ENCODE measurements around the gene INSYN2B.

INSYN2B gene

GRCh38 chr5:169950333-169950732 is 30.0 kb downstream of the INSYN2B start:
- Histone ChIP-seq H3K27me3 (ENCODE audit: control insufficient read depth, insufficient read depth, low read length) (no peaks in the 10 kb centered on the region), H3K27ac (ENCODE audit: low read depth, low read length) (no peak overlapping the region), H3K9me3 (ENCODE audit: control insufficient read depth, insufficient read depth, low read depth, low read length) (no peaks in the 10 kb centered on the region), H3K4me3 (ENCODE audit: low read depth, low read length) (no peak overlapping the region), H3K9ac (ENCODE audit: low read length) (no peak overlapping the region), H3K4me1 (ENCODE audit: control insufficient read depth, insufficient read depth, low read length) (peaks cover 9% of the 10 kb centered on the region), H3K36me3 (ENCODE audit: control insufficient read depth, insufficient read depth, low read length) (no peaks in the 10 kb centered on the region)

- H3K4me1 ChIP-seq (ENCODE audit: control insufficient read depth, insufficient read depth, low read length): peaks cover 9% of the 10 kb centered on the region
- H3K36me3 ChIP-seq (ENCODE audit: control insufficient read depth, insufficient read depth, low read length): no peaks in the 10 kb centered on the region
- H3K27me3 ChIP-seq (ENCODE audit: control insufficient read depth, insufficient read depth, low read length): no peaks in the 10 kb centered on the region
- H3K27ac ChIP-seq (ENCODE audit: low read depth, low read length): no peak overlapping the region
- H3K9me3 ChIP-seq (ENCODE audit: control insufficient read depth, insufficient read depth, low read depth, low read length): no peaks in the 10 kb centered on the region
- no peak overlapping the region for H3K9ac ChIP-seq (ENCODE audit: low read length)
- no peak overlapping the region for H3K4me3 ChIP-seq (ENCODE audit: low read depth, low read length)
These were observed 33.5 kb downstream of the INSYN2B start for GRCh38 chr5:169946743-169947295.

- no peak overlapping the region for H3K27ac ChIP-seq (ENCODE audit: low read depth, low read length)
These were observed 34.4 kb downstream of the INSYN2B start for GRCh38 chr5:169945831-169946261.

DNA sequence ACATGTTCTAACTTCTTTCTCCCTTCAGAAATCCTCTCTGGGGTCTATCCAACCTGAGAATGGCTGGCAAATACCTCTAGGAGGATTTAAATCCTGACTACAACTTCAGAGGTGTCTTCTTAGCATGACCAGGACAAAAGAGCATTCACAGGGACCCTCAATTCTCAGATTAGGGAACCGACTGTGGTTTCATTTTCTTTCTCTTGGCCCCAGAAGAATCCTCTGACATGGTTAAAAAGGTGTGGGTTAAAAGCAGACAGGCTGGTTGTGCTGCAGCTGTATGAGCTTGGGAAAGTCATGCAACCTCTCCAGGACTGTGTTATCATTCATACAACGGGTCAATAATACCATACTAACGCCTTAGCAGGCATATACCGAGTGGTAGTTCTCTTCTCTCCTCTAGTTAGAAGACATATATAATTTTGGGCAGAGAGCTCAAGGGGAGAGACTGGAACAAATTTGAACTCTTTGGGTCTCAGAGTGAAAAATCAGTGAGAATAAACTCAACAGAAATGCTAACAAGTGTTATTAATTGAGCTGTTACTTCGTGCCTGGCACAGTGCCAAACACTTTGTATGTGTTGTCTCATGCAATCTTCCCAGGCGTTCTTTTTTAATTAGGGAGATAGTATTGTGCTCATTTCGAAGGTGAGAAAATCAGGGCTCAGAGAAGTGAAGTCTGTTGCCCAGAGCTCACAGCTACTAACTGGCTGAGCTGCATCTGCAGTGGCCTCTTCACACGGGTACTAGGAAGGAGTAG is 35.2 kb downstream of the INSYN2B start:
- Histone ChIP-seq H3K4me3 (ENCODE audit: low read depth, low read length) (no peak overlapping the region), H3K27me3 (ENCODE audit: control insufficient read depth, insufficient read depth, low read length) (no peaks in the 10 kb centered on the region), H3K36me3 (ENCODE audit: control insufficient read depth, insufficient read depth, low read length) (no peaks in the 10 kb centered on the region), H3K4me1 (ENCODE audit: control insufficient read depth, insufficient read depth, low read length) (peaks cover 9% of the 10 kb centered on the region), H3K9me3 (ENCODE audit: control insufficient read depth, insufficient read depth, low read depth, low read length) (no peaks in the 10 kb centered on the region), H3K27ac (ENCODE audit: low read depth, low read length) (no peak overlapping the region), H3K9ac (ENCODE audit: low read length) (no peak overlapping the region)

More at GRCh38 chr5:169945831-169946261, 34.4 kb downstream of the INSYN2B start:
- H3K9me3 ChIP-seq (ENCODE audit: control insufficient read depth, insufficient read depth, low read depth, low read length): no peaks in the 10 kb centered on the region
- H3K4me1 ChIP-seq (ENCODE audit: control insufficient read depth, insufficient read depth, low read length): peaks cover 9% of the 10 kb centered on the region
- no peak overlapping the region for H3K4me3 ChIP-seq (ENCODE audit: low read depth, low read length)
- no peaks in the 10 kb centered on the region for H3K27me3 ChIP-seq (ENCODE audit: control insufficient read depth, insufficient read depth, low read length)
- no peak overlapping the region for H3K9ac ChIP-seq (ENCODE audit: low read length)
- H3K36me3 ChIP-seq (ENCODE audit: control insufficient read depth, insufficient read depth, low read length): no peaks in the 10 kb centered on the region

GRCh38 chr5:169944115-169944514 is 36.2 kb downstream of the INSYN2B start:
- no peaks in the 10 kb centered on the region for H3K9me3 ChIP-seq (ENCODE audit: control insufficient read depth, insufficient read depth, low read depth, low read length)
- no peak overlapping the region for H3K4me3 ChIP-seq (ENCODE audit: low read depth, low read length)
- no peaks in the 10 kb centered on the region for H3K36me3 ChIP-seq (ENCODE audit: control insufficient read depth, insufficient read depth, low read length)
- no peaks in the 10 kb centered on the region for H3K27me3 ChIP-seq (ENCODE audit: control insufficient read depth, insufficient read depth, low read length)
- no peak overlapping the region for H3K9ac ChIP-seq (ENCODE audit: low read length)
- peaks cover 9% of the 10 kb centered on the region for H3K4me1 ChIP-seq (ENCODE audit: control insufficient read depth, insufficient read depth, low read length)
- no peak overlapping the region for H3K27ac ChIP-seq (ENCODE audit: low read depth, low read length)

DNA sequence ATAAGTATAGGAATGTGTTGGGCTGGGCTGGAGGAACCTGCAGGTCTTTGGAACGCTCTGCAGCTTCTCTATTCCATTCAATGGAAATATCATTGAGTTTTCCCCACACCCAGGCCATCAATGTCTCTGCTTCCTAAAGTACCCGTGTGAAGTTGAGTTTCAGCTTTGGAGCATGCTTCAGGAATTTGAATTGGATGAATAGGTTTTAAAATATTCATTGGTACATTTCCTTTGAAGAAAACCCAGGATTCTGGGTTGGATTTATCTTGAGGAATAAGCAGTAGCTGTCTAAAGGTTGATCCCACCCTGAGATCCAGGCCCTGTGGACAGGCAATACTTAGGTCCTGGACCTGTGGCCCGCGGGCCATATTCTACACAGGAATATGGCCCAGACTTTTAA is 37.3 kb downstream of the INSYN2B start:
- H3K27ac ChIP-seq (ENCODE audit: low read depth, low read length): no peak overlapping the region
- H3K4me3 ChIP-seq (ENCODE audit: low read depth, low read length): no peak overlapping the region
- H3K9ac ChIP-seq (ENCODE audit: low read length): no peak overlapping the region
- no peaks in the 10 kb centered on the region for H3K27me3 ChIP-seq (ENCODE audit: control insufficient read depth, insufficient read depth, low read length)
- no peaks in the 10 kb centered on the region for H3K9me3 ChIP-seq (ENCODE audit: control insufficient read depth, insufficient read depth, low read depth, low read length)
- H3K36me3 ChIP-seq (ENCODE audit: control insufficient read depth, insufficient read depth, low read length): no peaks in the 10 kb centered on the region
- peaks cover 9% of the 10 kb centered on the region for H3K4me1 ChIP-seq (ENCODE audit: control insufficient read depth, insufficient read depth, low read length)

DNA sequence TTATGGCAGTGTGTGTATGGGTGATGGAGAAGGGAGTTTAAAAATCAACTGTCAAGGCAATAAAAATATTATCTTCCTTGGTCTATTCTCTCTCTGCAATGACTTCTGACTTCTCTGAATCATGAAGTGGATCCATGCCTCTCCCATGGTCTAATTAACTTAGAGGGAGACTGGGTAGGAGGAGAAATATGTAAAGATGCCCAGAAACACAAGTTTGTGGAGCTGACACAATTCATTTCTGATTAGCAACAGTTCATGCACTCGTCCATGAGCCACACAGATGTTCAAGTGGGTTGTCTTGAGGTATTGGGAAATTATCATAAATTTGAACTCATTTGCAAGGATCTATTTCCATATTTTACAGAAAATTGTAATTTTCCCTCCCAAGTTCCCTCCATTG is 38.1 kb downstream of the INSYN2B start:
- Histone ChIP-seq H3K36me3 (ENCODE audit: control insufficient read depth, insufficient read depth, low read length) (no peaks in the 10 kb centered on the region), H3K9ac (ENCODE audit: low read length) (no peak overlapping the region), H3K4me3 (ENCODE audit: low read depth, low read length) (no peak overlapping the region), H3K27ac (ENCODE audit: low read depth, low read length) (no peak overlapping the region), H3K27me3 (ENCODE audit: control insufficient read depth, insufficient read depth, low read length) (no peaks in the 10 kb centered on the region), H3K4me1 (ENCODE audit: control insufficient read depth, insufficient read depth, low read length) (peaks cover 9% of the 10 kb centered on the region), H3K9me3 (ENCODE audit: control insufficient read depth, insufficient read depth, low read depth, low read length) (no peaks in the 10 kb centered on the region)

DNA sequence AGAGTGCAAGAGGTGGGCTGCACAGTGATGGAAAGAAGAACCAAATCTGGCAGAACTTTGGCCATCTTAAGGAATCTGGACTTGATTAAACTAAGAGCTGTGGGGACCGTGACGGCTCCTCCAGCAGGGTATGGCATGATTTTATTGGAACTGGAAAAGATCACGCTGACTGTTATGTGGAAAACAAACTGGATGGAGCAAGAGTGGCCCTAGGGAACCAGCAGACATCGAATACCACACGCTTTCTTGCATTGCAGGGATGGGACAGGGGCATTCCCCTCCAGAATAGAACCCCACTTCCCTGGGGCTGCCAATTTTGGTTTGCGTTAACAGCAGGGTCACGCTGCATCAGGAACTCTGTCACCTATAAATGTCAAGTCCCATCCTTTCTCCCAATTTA is 38.8 kb downstream of the INSYN2B start:
- Histone ChIP-seq H3K4me1 (ENCODE audit: control insufficient read depth, insufficient read depth, low read length) (peaks cover 9% of the 10 kb centered on the region), H3K27ac (ENCODE audit: low read depth, low read length) (no peak overlapping the region), H3K36me3 (ENCODE audit: control insufficient read depth, insufficient read depth, low read length) (no peaks in the 10 kb centered on the region), H3K4me3 (ENCODE audit: low read depth, low read length) (no peak overlapping the region), H3K27me3 (ENCODE audit: control insufficient read depth, insufficient read depth, low read length) (no peaks in the 10 kb centered on the region), H3K9ac (ENCODE audit: low read length) (no peak overlapping the region), H3K9me3 (ENCODE audit: control insufficient read depth, insufficient read depth, low read depth, low read length) (no peaks in the 10 kb centered on the region)

- Histone ChIP-seq H3K27ac (ENCODE audit: low read depth, low read length) (no peak overlapping the region), H3K27me3 (ENCODE audit: control insufficient read depth, insufficient read depth, low read length) (no peaks in the 10 kb centered on the region), H3K36me3 (ENCODE audit: control insufficient read depth, insufficient read depth, low read length) (no peaks in the 10 kb centered on the region), H3K9me3 (ENCODE audit: control insufficient read depth, insufficient read depth, low read depth, low read length) (no peaks in the 10 kb centered on the region), H3K4me3 (ENCODE audit: low read depth, low read length) (no peak overlapping the region), H3K4me1 (ENCODE audit: control insufficient read depth, insufficient read depth, low read length) (no peaks in the 10 kb centered on the region), H3K9ac (ENCODE audit: low read length) (no peak overlapping the region)
These were observed 40.6 kb downstream of the INSYN2B start for GRCh38 chr5:169939731-169940130.

DNA sequence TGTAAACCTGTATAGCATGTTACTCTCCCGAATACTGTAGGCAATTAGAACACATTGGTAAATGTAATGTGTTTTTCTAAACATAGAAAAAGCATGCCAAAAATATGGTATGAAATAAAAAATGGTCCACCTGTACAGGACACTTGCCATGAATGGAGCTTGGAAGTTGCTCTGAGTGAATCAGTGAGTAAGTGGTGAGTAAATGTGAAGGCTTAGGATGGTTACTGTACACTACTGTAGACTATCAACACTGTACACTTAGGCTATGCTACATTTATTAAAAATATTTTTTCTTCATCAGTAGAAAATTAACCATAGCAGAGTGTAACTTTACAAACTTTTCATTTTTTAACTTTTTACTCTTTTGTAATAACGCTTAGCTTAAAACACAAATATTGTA is 41.9 kb downstream of the INSYN2B start:
- Histone ChIP-seq H3K4me3 (ENCODE audit: low read depth, low read length) (no peak overlapping the region), H3K36me3 (ENCODE audit: control insufficient read depth, insufficient read depth, low read length) (no peaks in the 10 kb centered on the region), H3K9ac (ENCODE audit: low read length) (no peak overlapping the region), H3K4me1 (ENCODE audit: control insufficient read depth, insufficient read depth, low read length) (no peaks in the 10 kb centered on the region), H3K9me3 (ENCODE audit: control insufficient read depth, insufficient read depth, low read depth, low read length) (no peaks in the 10 kb centered on the region), H3K27ac (ENCODE audit: low read depth, low read length) (no peak overlapping the region), H3K27me3 (ENCODE audit: control insufficient read depth, insufficient read depth, low read length) (no peaks in the 10 kb centered on the region)

DNA sequence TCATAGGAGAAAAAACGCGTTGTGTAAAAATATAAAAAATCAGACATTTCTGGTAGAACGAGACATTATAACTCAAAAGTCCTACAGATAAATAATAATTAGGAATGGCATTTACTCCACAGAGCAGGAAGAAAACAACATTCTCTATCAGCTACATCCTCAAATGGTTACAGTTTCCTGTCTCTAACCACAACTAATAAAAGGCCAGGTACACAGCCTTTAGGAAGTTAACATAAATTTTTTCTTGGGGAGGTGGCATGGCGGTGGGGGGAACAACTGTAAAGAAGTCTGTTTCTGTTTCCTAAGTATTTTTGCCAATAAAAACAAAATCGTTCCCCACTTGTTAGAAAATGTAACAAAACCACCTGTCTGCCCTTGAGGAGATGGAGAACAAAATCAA is 44.5 kb downstream of the INSYN2B start:
- Histone ChIP-seq H3K27ac (ENCODE audit: low read depth, low read length) (no peak overlapping the region), H3K4me1 (ENCODE audit: control insufficient read depth, insufficient read depth, low read length) (no peaks in the 10 kb centered on the region), H3K36me3 (ENCODE audit: control insufficient read depth, insufficient read depth, low read length) (no peaks in the 10 kb centered on the region), H3K9ac (ENCODE audit: low read length) (no peak overlapping the region), H3K4me3 (ENCODE audit: low read depth, low read length) (no peak overlapping the region), H3K27me3 (ENCODE audit: control insufficient read depth, insufficient read depth, low read length) (no peaks in the 10 kb centered on the region), H3K9me3 (ENCODE audit: control insufficient read depth, insufficient read depth, low read depth, low read length) (no peaks in the 10 kb centered on the region)
